ENCODE measurements around the gene IRF2BP1.

GRCh38 chr19:45862271-45862563 lies 23.7 kb downstream of the IRF2BP1 start:
- TF ChIP-seq PPARA (CRISPR knock-in tag; IDR thresholded peaks at IDR 0.05; ENCODE audit: borderline replicate concordance) (no peak), RARB (CRISPR knock-in tag; IDR thresholded peaks at IDR 0.05) (no peak), SNAI2 (CRISPR knock-in tag; IDR thresholded peaks at IDR 0.05) (no peak), ARNTL (CRISPR knock-in tag; IDR thresholded peaks at IDR 0.05; ENCODE audit: borderline replicate concordance, low read depth) (no peak), BACH2 (CRISPR knock-in tag; IDR thresholded peaks at IDR 0.05; ENCODE audit: borderline replicate concordance) (no peak), GLIS3 (CRISPR knock-in tag; IDR thresholded peaks at IDR 0.05) (no peak), CREB5 (CRISPR knock-in tag; IDR thresholded peaks at IDR 0.05; ENCODE audit: low read depth) (no peak), PATZ1 (CRISPR knock-in tag; IDR thresholded peaks at IDR 0.05; ENCODE audit: borderline replicate concordance) (no peak), ZC3H10 (CRISPR knock-in tag; IDR thresholded peaks at IDR 0.05) (no peak), ISL1 (CRISPR knock-in tag; IDR thresholded peaks at IDR 0.05) (no peak), OSR1 (CRISPR knock-in tag; IDR thresholded peaks at IDR 0.05) (no peak), ZFP30 (CRISPR knock-in tag; IDR thresholded peaks at IDR 0.05) (no peak), ZFP3 (CRISPR knock-in tag; IDR thresholded peaks at IDR 0.05) (no peak)

Data from SK-N-SH treated with all-trans-retinoic acid at 6 μM for 48 hours (cell line).